ENCODE data around the gene ARHGAP25.

The ARHGAP25 gene

DNA sequence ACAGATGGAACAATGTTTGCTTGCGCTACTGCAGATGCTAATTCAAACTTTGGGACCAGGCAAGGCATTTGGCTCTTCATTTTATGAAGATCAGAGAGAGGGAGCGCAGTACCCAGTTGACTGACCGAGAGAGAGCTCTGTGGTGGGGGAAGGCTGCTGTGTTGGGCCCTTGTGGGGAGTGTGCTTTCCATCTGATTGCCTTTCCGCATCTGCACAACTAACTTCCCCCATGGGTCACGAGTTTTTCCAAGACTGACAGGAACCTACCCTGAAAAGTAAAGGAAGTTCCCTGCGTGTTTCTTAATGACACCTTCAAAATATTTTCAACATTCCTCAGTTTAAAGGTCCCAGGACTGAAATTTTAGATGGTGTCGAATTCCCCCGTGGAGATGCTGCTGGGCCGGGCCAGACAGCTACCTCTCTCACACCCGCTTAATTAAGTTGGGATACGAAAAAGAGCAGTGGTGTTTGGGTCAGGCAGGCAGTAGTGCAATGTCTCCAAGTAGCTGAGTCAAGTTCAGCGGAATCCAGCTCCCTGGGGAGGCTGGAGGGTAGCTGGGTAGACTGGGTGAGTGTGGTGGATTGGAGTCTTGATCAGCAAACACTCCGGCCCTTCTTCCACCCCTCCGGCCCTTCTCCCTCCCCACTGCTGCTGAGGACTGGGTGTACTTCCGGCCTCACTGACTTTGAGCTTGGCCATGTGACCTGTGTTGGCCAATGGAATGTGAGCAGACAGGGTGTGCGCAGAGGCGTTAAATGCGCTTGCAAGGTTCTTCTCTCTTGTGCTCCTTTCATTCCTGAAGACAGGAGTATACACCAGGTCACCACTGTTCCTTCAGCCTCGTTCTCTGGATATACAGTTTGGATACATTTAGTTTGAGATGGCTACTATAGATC lies 2.3 kb upstream of the ARHGAP25 start:
- Mint-ChIP-seq H3K4me3 (no peak overlapping the region), H3K9me3 (no peaks in the 10 kb centered on the region), H3K36me3 (no peaks in the 10 kb centered on the region), H3K27ac (no peak overlapping the region), H3K4me1 (peaks cover 37% of the 10 kb centered on the region), H3K27me3 (no peaks in the 10 kb centered on the region)

DNA sequence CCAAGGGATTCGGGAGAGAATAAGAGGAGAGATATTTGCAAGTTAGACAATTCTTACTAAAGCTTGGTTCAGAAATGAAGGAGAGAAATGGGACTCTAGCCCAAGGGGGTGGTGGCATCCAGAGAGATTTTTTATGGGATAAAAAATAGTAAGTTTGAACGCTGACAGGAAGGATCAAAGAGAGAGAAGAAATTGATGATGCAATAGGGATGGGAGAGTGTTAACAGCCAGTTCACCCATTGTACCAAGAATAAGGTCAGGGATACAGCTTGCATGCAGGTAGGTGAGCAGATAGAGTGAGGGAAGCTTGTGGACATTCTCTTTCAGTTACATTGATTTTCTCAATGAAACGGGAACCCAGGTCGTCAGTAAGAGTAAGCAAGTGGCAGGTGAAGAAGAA lies 1.2 kb upstream of the ARHGAP25 start:
- no peak overlapping the region for H3K27ac Mint-ChIP-seq
- no peaks in the 10 kb centered on the region for H3K9me3 Mint-ChIP-seq
- no peaks in the 10 kb centered on the region for H3K36me3 Mint-ChIP-seq
- H3K4me1 Mint-ChIP-seq: peaks cover 36% of the 10 kb centered on the region
- no peaks in the 10 kb centered on the region for H3K27me3 Mint-ChIP-seq
- H3K4me3 Mint-ChIP-seq: no peak overlapping the region

DNA sequence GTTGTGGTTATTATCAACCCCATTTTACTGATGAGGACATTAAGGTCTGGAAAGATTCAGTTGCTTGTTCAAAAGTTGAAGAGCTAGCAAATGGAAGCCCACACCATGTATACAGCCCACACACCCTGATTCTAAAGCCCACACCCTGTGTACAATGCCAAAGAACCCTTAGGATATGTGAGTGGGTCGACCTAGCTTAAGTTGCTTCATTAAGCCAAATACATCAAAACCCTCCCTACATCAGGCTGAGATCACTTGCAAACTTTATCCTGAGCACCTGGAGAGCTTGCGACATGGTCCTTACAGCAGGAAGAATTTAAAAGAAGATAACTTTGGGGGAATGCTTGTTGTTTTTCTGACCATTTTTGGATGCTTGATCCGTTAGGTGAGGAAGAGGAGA lies 435 bp upstream of the ARHGAP25 start:
- Mint-ChIP-seq H3K27ac (no peak overlapping the region), H3K9me3 (no peaks in the 10 kb centered on the region), H3K36me3 (no peaks in the 10 kb centered on the region)

DNA sequence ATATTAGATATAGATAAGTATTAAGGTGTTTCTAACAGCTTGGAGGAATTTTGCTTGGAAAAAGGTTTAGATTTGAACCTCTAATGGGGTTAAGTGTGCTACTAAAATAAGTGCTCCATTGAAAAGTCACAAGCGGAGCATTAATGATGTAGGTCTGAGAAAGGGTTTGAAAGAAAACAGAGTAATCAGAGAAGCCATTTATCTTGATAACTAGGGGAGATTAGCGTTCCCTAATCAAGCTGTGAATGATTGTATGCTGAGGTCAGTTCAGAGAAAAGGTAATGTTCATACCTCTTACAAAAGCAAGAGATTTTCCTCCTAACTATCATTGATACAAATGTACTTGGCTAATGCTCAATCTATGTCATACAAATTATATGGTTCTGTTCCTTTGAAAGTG lies 1.5 kb downstream of the ARHGAP25 start:
- Mint-ChIP-seq H3K27ac (no peak overlapping the region), H3K4me1 (peaks cover 46% of the 10 kb centered on the region), H3K4me3 (no peak overlapping the region), H3K27me3 (no peaks in the 10 kb centered on the region), H3K36me3 (peaks cover 2% of the 10 kb centered on the region), H3K9me3 (no peaks in the 10 kb centered on the region)

More for the DNA sequence above, 435 bp upstream of the ARHGAP25 start:
- Mint-ChIP-seq H3K4me3 (no peak overlapping the region), H3K4me1 (peaks cover 37% of the 10 kb centered on the region), H3K27me3 (no peaks in the 10 kb centered on the region)

DNA sequence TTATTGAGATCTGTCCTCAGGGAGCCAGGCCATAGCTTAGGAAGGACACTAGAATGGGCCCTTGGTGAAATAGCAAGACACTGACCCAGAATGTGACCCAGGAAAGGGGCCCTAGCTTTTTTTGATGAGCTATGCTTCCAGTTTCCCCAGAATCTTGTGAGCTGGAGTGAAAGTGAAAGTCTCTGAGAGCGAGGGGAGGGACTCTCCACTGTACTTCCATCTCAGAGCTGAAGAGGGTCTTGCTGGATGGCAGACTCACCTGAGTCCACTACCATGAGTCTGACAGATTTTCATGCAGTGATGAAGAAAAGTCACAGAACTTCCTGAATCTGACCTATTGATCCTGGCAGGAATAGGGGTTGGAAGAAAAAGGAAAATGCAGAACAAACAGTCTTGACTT lies 3.1 kb downstream of the ARHGAP25 start:
- no peaks in the 10 kb centered on the region for H3K27me3 Mint-ChIP-seq
- peaks cover 2% of the 10 kb centered on the region for H3K36me3 Mint-ChIP-seq
- peak overlapping the region; percentile 90 for H3K27ac Mint-ChIP-seq
- H3K9me3 Mint-ChIP-seq: no peaks in the 10 kb centered on the region
- H3K4me3 Mint-ChIP-seq: peak overlapping the region; percentile 85
- peaks cover 53% of the 10 kb centered on the region for H3K4me1 Mint-ChIP-seq

DNA sequence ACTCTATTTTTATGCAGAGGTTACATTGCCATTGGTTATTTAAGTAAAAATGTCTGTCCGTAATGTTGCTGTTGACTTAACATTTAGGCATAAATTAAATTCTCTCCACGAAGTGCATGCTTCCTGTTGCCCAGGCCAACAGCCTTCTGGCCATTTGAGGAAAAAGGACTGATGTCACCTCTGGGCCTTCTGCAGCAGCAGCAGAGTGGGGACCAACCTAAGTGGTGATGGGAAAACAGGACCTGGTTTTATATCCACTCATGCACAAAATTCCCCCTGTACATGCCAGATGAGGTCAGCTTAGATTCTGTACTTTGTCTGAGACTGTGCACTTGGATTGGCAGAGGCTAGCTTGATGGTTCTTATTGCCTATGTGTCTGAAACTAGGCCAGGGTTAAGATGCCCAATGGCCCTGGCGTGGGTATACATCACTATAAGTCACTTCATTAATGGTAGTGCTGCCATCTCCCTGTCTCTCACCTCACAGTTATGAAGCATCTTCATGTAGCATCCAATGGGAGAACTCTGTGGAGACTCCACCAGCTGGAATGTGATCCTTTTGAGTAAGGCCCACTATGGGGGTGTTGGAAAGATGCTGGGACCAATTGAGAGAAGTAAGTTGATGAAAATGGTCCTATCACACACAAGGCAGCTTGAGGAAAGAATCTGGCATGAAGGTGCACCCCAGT lies 4.4 kb downstream of the ARHGAP25 start:
- Mint-ChIP-seq H3K27me3 (no peaks in the 10 kb centered on the region), H3K4me3 (peak overlapping the region; percentile 84)

DNA sequence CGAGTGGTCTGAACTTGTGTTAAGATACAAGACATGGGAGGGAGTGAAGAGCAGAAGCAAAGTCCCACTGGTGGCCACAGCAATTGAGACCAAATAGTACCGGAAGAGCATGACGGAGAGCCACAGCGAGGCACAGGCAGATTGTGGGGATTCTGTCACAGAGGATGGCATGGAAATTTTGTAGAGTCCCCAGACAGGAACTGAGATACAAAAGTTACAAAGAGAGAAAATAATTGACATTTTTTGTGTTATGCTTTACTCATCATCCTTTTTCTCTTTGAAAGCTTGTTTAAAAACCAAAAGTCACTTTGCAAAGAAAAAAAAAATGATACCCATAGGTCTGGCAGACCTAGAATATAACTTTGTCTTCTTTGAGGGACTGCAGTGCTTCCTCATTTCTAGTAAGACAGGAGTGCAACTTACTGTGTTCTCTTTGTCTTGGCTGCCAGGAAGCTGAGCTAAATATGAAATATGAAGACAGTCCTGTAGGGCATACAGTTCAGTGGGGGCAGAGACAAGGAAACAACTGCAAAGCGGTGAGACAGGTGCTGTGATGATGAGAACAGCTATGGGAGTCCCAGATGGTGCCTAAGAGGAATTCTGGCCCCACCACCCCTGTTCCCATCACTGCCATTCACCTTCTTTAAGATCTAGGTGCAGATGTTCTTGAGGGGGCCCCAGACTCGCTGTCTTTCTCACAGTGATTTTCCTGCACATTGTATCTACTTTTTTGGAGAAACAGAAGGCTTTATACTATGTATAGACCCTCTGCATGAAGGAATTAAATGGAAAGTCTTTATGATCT lies 5.2 kb downstream of the ARHGAP25 start:
- Mint-ChIP-seq H3K4me3 (peak overlapping the region; percentile 84), H3K4me1 (peaks cover 74% of the 10 kb centered on the region), H3K36me3 (peaks cover 8% of the 10 kb centered on the region), H3K9me3 (no peaks in the 10 kb centered on the region), H3K27ac (peak overlapping the region; percentile 90), H3K27me3 (no peaks in the 10 kb centered on the region)

More for the DNA sequence above, 4.4 kb downstream of the ARHGAP25 start:
- H3K36me3 Mint-ChIP-seq: peaks cover 3% of the 10 kb centered on the region
- peaks cover 66% of the 10 kb centered on the region for H3K4me1 Mint-ChIP-seq
- no peaks in the 10 kb centered on the region for H3K9me3 Mint-ChIP-seq
- peak overlapping the region; percentile 90 for H3K27ac Mint-ChIP-seq

DNA sequence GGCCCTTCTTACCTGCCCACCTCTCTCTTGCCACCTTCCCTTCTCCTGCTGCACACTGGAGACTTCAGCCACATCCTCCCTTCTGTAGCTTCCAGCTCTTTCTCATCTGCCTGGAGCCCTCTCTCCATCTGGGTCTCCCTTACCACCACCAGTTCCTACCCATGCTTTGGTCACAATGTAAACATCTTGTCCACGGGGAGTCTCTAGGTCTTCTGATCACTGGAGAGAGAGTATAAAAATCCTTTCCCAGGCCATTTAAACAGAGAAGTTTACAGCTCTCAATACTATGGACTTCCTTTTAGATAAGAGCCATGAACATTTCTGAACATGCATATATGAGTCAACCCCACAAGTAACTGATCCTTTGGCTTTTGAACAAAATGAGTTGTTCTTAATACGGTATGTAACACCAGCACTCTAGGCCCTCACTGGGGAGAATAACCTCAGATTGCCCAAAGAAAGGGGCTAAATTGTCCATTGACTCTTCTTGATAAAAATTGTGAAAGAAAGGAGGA lies 5.8 kb downstream of the ARHGAP25 start:
- H3K4me1 Mint-ChIP-seq: peaks cover 80% of the 10 kb centered on the region
- H3K27me3 Mint-ChIP-seq: no peaks in the 10 kb centered on the region
- H3K9me3 Mint-ChIP-seq: peaks cover 5% of the 10 kb centered on the region
- H3K27ac Mint-ChIP-seq: peak overlapping the region; percentile 90
- H3K4me3 Mint-ChIP-seq: peak overlapping the region; percentile 84
- peaks cover 12% of the 10 kb centered on the region for H3K36me3 Mint-ChIP-seq

DNA sequence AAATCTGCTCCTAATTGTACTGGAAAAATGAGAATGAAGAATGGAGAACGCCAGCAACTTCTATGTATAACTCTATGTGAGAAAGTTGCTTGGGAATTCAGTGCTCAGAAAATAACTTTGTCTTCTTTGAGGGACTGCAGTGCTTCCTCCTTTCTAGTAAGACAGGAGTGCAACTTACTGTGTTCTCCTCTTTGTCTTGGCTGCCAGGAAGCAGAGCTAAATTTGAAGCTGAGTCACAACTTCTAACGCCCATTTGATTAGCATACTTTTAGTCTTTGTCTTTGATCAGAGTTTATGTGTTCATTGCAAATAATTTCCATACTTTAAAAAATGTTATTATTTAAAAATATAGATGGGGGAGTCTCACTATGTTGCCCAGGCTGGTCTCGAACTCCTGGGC lies 6.6 kb downstream of the ARHGAP25 start:
- H3K36me3 Mint-ChIP-seq: peaks cover 18% of the 10 kb centered on the region
- H3K4me3 Mint-ChIP-seq: peak overlapping the region; percentile 84
- H3K9me3 Mint-ChIP-seq: peaks cover 5% of the 10 kb centered on the region
- peaks cover 85% of the 10 kb centered on the region for H3K4me1 Mint-ChIP-seq
- H3K27ac Mint-ChIP-seq: peak overlapping the region; percentile 90
- H3K27me3 Mint-ChIP-seq: no peaks in the 10 kb centered on the region

DNA sequence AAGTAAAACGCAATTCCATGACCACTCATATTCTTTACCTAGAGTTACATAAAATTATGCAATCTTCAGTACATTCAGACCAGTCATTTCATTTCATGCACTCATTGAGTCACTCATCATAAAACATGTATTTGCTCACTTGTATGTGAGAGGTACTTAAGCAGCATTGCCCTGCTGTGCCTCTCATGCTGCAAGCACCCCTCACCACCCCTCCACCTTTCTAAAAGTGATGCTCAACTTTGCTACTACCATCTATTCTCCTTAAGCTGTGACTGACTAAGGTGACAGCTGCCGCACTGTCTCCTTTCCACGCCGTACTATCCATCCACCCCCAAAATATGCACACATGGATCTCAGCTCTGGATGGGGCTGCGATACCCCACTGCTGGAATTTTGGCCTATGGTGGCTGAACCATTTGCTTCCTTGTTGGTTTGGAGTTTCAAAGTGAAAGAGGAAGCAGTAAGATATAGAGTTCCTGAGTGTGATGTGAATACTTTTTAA lies 7.2 kb downstream of the ARHGAP25 start:
- Mint-ChIP-seq H3K4me3 (peak overlapping the region; percentile 70), H3K4me1 (peaks cover 89% of the 10 kb centered on the region), H3K9me3 (peaks cover 5% of the 10 kb centered on the region), H3K27ac (peak overlapping the region; percentile 90), H3K27me3 (no peaks in the 10 kb centered on the region), H3K36me3 (peaks cover 18% of the 10 kb centered on the region)

DNA sequence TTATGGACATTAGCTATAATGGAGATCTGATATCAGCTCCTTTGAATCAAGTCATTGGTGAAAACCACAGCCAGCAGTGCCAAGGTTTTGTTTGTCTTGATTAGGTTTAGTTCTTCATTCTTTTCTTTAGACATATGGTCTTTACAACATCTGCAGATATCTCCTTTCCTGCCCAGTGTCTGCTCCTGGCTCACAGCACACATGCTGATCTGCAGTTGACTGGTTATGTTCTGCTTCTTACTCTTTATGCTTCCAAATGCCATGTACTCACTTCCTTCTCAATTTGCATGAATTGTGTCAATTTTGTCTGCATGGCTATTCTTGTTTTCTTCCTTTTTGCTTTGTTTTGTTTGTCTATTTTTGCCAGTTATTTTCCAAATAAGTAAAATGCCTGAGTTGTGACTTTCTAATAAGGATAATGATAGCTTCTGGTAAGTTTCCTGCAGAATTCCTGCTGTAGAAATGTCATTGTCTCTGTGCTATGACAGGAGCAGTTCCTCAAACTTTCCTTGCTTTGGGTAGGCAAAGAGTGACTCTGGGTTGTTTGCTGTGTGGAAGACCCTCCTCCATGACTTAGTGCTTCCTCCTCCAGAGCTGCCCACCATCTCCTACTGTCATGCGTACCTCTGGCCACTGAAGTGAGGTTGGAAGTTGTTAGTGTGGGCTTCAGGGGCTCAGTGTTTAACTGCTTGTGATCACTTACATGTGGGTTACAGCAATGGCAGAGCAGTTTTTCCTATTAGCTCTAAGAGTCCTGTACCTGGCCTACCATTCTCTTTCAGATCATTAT lies 8.2 kb downstream of the ARHGAP25 start:
- Mint-ChIP-seq H3K9me3 (peaks cover 5% of the 10 kb centered on the region), H3K27ac (peak overlapping the region; percentile 90), H3K4me1 (peaks cover 94% of the 10 kb centered on the region), H3K4me3 (peak overlapping the region; percentile 63), H3K36me3 (peaks cover 21% of the 10 kb centered on the region), H3K27me3 (no peaks in the 10 kb centered on the region)

DNA sequence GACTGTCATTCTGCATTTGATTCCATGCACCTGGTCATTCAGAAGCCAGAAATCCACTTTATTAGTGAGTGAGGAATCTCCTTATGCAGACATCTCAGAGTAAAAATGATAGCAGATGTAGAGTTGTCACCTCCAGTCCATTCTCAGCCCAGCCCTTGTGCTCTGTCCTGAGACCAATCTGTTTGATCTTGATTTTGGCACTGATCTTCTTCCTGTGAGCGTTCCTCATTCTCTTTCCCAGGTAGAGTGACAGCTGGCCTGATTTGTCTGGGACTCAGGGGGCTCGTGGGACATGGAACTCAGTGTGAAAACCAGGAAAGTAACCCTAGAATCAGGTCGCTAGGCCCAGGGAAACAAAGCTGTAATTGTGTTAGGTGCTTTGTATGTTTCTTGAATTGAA lies 8.9 kb downstream of the ARHGAP25 start:
- peak overlapping the region; percentile 63 for H3K4me3 Mint-ChIP-seq
- peaks cover 94% of the 10 kb centered on the region for H3K4me1 Mint-ChIP-seq
- H3K27me3 Mint-ChIP-seq: no peaks in the 10 kb centered on the region
- peaks cover 5% of the 10 kb centered on the region for H3K9me3 Mint-ChIP-seq
- H3K36me3 Mint-ChIP-seq: peaks cover 25% of the 10 kb centered on the region
- peak overlapping the region; percentile 90 for H3K27ac Mint-ChIP-seq

DNA sequence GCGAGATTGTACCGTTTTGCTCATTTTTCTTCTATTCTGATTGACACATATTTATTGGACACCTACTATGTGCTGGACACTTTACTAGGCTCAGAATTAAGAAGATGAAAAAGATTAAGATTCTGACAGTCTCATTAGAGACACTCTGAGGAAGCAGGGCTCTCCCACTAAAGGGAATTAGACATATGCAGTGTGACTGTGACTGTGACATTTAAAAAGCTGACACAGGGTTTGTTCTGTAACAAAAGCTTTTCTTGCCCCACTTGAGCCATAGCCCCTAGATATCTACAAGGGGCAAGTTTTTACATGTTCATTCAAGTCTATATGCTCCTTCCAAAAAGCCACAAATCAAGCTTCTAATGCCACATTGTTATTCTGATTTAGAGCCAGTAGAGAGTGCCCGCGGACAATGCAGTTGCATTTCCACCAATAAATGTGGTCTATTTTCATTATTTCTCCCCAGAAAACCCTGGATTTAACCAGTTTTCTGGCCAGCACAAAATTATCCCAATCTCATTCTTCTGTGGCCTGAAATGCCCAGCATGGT lies 9.8 kb downstream of the ARHGAP25 start:
- no peaks in the 10 kb centered on the region for H3K27me3 Mint-ChIP-seq
- H3K9me3 Mint-ChIP-seq: peaks cover 5% of the 10 kb centered on the region
- peaks cover 97% of the 10 kb centered on the region for H3K4me1 Mint-ChIP-seq
- H3K4me3 Mint-ChIP-seq: peak overlapping the region; percentile 71
- peaks cover 27% of the 10 kb centered on the region for H3K36me3 Mint-ChIP-seq
- H3K27ac Mint-ChIP-seq: peak overlapping the region; percentile 90

DNA sequence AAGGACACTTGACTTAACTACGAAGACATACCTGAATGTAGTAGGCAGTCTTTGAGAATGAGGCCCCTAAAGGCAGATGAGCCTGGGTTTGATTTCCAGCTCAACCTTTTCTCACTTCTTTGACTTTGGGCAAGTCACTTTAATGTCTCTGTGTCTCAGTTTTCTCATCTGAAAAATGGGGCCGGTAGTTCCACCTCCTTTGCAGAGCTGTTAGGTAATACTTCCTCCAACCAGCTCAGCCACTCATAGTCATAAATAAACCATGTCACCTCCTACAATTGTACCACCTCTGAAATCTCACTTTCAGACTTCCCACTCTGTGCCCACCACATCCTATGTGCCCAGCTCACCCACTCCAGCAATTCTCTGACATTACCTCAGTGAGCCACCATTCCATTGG lies 10.4 kb downstream of the ARHGAP25 start:
- Mint-ChIP-seq H3K36me3 (peaks cover 27% of the 10 kb centered on the region), H3K27me3 (no peaks in the 10 kb centered on the region), H3K9me3 (peaks cover 5% of the 10 kb centered on the region), H3K4me1 (peaks cover 93% of the 10 kb centered on the region), H3K27ac (peak overlapping the region; percentile 98), H3K4me3 (peak overlapping the region; percentile 71)
